MM.1S (cell line): ENCODE measurements around the gene MACROD2.

ENCODE experiments used
- DNase-seq: peaks from one replicate; pipeline ENCODE4 v3.0.0-alpha.2; 2015
- H2AFZ ChIP-seq: fragments of 300-600 bp; sonication (generic); 2 replicates; pipeline ENCODE4 v1.6.0; 2016; ENCODE audit warnings: antibody characterized with exemption, low read length
- H3F3A ChIP-seq: fragments of 300-600 bp; sonication (generic); 2 replicates; pipeline ENCODE4 v1.6.1; 2016; ENCODE audit warnings: mild to moderate bottlenecking, antibody characterized with exemption, low read length, moderate library complexity, mixed read lengths; ENCODE audit not compliant: insufficient read depth
- H3K27ac ChIP-seq: fragments of 300-600 bp; sonication (generic); 2 replicates; pipeline ENCODE4 v1.5.1; 2016; ENCODE audit warnings: mild to moderate bottlenecking, low read length
- H3K27me3 ChIP-seq: fragments of 300-600 bp; sonication (generic); replicated peaks from 2 replicates; pipeline ENCODE4 v1.6.0; 2016; ENCODE audit warnings: low read length; ENCODE audit not compliant: insufficient read depth
- H3K36me3 ChIP-seq: fragments of 300-600 bp; sonication (generic); replicated peaks from 2 replicates; pipeline ENCODE4 v1.6.1; 2016; ENCODE audit warnings: mild to moderate bottlenecking, low read length, mixed read lengths; ENCODE audit not compliant: insufficient read depth
- H3K4me1 ChIP-seq: fragments of 300-600 bp; sonication (generic); 2 replicates; pipeline ENCODE4 v1.6.1; 2016; ENCODE audit warnings: low read length, mixed read lengths
- H3K4me2 ChIP-seq: fragments of 300-600 bp; sonication (generic); 2 replicates; pipeline ENCODE4 v1.6.0; 2016; ENCODE audit warnings: low read depth, low read length
- H3K4me3 ChIP-seq: fragments of 300-600 bp; sonication (generic); 2 replicates; pipeline ENCODE4 v1.5.1; 2016; ENCODE audit warnings: low read length, mixed read lengths
- H3K79me2 ChIP-seq: fragments of 300-600 bp; sonication (generic); 2 replicates; pipeline ENCODE4 v1.6.1; 2016; ENCODE audit warnings: mixed run types, low read length, mixed read lengths
- H3K9ac ChIP-seq: fragments of 300-600 bp; sonication (generic); 2 replicates; pipeline ENCODE4 v1.6.1; 2016; ENCODE audit warnings: low read length, mixed read lengths
- H3K9me2 ChIP-seq: fragments of 300-600 bp; sonication (generic); replicated peaks from 2 replicates; pipeline ENCODE4 v1.6.1; 2016; ENCODE audit warnings: mild to moderate bottlenecking, low read length, mixed read lengths; ENCODE audit not compliant: insufficient read depth
- H3K9me3 ChIP-seq: fragments of 300-600 bp; sonication (generic); replicated peaks from 2 replicates; pipeline ENCODE4 v1.6.1; 2016; ENCODE audit warnings: mild to moderate bottlenecking, low read length, mixed read lengths; ENCODE audit not compliant: insufficient read depth
- H4K20me1 ChIP-seq: fragments of 300-600 bp; sonication (generic); 2 replicates; pipeline ENCODE4 v1.6.1; 2016; ENCODE audit warnings: mild to moderate bottlenecking, low read length, moderate library complexity, mixed read lengths; ENCODE audit not compliant: insufficient read depth
- EZH2 ChIP-seq: fragments of 300-600 bp; sonication (generic); optimal IDR thresholded peaks from 2 replicates; pipeline ENCODE3; 2017; ENCODE audit warnings: low read depth, mild to moderate bottlenecking, antibody characterized with exemption, low read length, mixed read lengths
- EZH2phosphoT487 ChIP-seq: fragments of 300-600 bp; sonication (generic); IDR thresholded peaks from 2 replicates; pipeline ENCODE4 v1.6.1; 2018; ENCODE audit warnings: antibody characterized with exemption, low read length
- TF ChIP-seq, protein P1 (sequence below): fragments of 300-600 bp; sonication (generic); IDR thresholded peaks from 2 replicates; pipeline ENCODE4 v1.5.1; 2016; ENCODE audit warnings: antibody characterized with exemption, low read length, mixed read lengths

Gene MACROD2

DNA sequence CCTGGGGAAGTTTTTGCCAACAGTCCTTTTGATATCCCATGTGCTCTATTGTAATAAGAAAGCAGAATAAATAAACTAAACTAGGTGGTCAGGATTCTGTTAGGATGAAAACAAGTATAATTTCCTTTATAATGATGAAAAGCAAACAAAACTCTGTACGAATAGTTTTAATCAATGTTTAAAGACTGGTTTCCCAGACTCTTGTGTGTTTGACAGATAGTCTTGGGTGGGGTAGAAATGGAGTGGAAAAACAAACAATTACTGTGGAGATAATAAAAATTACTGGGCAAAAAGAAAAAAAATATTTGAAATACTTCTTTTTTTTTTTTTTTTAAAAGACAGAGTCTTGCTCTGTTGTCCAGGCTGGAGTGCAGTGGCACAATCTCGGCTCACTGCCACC is 494.2 kb downstream of the MACROD2 start:
- H3K9ac ChIP-seq, result no peak overlapping the region
- no peaks in the 10 kb centered on the region for H3K9me2 ChIP-seq
- no peak for DNase-seq
- no peak overlapping the region for H3K4me3 ChIP-seq
- no peaks in the 10 kb centered on the region for H3K27me3 ChIP-seq
- TF ChIP-seq EZH2 (no peak), EZH2phosphoT487 (no peak)
- TF ChIP-seq, protein P1, sequence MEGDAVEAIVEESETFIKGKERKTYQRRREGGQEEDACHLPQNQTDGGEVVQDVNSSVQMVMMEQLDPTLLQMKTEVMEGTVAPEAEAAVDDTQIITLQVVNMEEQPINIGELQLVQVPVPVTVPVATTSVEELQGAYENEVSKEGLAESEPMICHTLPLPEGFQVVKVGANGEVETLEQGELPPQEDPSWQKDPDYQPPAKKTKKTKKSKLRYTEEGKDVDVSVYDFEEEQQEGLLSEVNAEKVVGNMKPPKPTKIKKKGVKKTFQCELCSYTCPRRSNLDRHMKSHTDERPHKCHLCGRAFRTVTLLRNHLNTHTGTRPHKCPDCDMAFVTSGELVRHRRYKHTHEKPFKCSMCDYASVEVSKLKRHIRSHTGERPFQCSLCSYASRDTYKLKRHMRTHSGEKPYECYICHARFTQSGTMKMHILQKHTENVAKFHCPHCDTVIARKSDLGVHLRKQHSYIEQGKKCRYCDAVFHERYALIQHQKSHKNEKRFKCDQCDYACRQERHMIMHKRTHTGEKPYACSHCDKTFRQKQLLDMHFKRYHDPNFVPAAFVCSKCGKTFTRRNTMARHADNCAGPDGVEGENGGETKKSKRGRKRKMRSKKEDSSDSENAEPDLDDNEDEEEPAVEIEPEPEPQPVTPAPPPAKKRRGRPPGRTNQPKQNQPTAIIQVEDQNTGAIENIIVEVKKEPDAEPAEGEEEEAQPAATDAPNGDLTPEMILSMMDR, result no peak
- H3K36me3 ChIP-seq, result no peaks in the 10 kb centered on the region
- H4K20me1 ChIP-seq, result no peaks in the 10 kb centered on the region
- no peaks in the 10 kb centered on the region for H3F3A ChIP-seq
- no peaks in the 10 kb centered on the region for H3K4me1 ChIP-seq
- H3K79me2 ChIP-seq, result no peaks in the 10 kb centered on the region
- H3K9me3 ChIP-seq, result no peaks in the 10 kb centered on the region
- H3K27ac ChIP-seq, result no peak overlapping the region
- no peak overlapping the region for H2AFZ ChIP-seq
- no peak overlapping the region for H3K4me2 ChIP-seq

DNA sequence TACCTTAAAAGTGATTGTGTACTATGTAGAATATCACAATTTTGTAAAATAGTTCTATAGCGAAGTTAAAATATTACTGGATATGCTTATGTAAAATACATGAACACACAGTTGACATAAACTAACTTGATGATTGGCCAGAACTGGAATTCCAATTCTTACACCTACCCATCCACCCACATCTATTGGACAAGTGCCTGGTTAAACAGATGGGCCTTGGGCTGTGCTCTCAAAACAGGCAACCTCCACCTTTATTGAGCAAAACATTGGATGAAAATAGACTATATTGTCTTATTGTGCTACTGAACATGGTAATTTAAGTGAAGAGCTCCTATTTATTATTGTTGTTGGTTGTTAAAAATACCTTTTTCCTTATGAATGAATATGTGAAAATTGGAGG is 496.1 kb downstream of the MACROD2 start:
- no peaks in the 10 kb centered on the region for H3K4me1 ChIP-seq
- no peaks in the 10 kb centered on the region for H3F3A ChIP-seq
- H3K27me3 ChIP-seq, result no peaks in the 10 kb centered on the region
- no peak overlapping the region for H3K4me2 ChIP-seq
- H3K9me2 ChIP-seq, result no peaks in the 10 kb centered on the region
- no peak overlapping the region for H3K27ac ChIP-seq
- H3K9me3 ChIP-seq, result no peaks in the 10 kb centered on the region
- DNase-seq, result no peak
- no peak overlapping the region for H3K4me3 ChIP-seq
- no peak overlapping the region for H2AFZ ChIP-seq
- TF ChIP-seq, protein P1, result no peak
- TF ChIP-seq EZH2 (no peak), EZH2phosphoT487 (no peak)
- no peaks in the 10 kb centered on the region for H3K36me3 ChIP-seq
- no peaks in the 10 kb centered on the region for H3K79me2 ChIP-seq
- no peak overlapping the region for H3K9ac ChIP-seq
- no peaks in the 10 kb centered on the region for H4K20me1 ChIP-seq

DNA sequence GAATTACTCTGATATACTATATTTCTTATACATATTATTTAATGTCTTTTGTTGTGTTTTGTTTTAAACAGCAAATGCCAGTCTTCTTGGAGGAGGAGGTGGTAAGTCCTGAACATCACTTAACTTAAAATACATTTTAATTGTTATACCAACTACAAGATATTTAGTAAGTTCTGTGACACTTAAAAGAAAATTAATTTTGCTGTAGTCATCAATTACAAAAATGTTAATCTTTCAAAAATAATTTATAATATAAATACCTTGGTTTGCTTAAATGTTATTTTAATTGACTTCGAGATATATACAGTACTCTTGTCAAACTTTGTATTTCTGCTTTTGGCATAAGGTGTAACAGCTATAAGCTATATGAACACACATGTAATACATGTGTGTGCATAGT is 498.1 kb downstream of the MACROD2 start:
- Histone ChIP-seq H3K27me3 (no peaks in the 10 kb centered on the region), H3K4me2 (no peak overlapping the region), H3K79me2 (no peaks in the 10 kb centered on the region), H3F3A (no peaks in the 10 kb centered on the region), H2AFZ (no peak overlapping the region), H3K9ac (no peak overlapping the region), H3K9me3 (no peaks in the 10 kb centered on the region), H3K4me1 (no peaks in the 10 kb centered on the region), H3K4me3 (no peak overlapping the region), H3K9me2 (no peaks in the 10 kb centered on the region), H4K20me1 (no peaks in the 10 kb centered on the region), H3K27ac (no peak overlapping the region), H3K36me3 (no peaks in the 10 kb centered on the region)
- TF ChIP-seq EZH2, result no peak
- TF ChIP-seq, protein P1, result no peak
- no peak for TF ChIP-seq EZH2phosphoT487
- DNase-seq, result no peak
